Smooth muscle cell (in vitro differentiated cells): ENCODE data around the gene BSPH1. TPM values are rescaled to one million over a fixed set of nuclear protein-coding genes. Genes with fewer than 3 reads are reported as not detected.

Experiments used
- DNase-seq: peaks from one replicate; lab custom pipeline; 2025; ENCODE audit not compliant: unreplicated experiment; lab: John Stamatoyannopoulos, UW
- H2AFZ ChIP-seq: fragments of 200-600 bp; sonication (generic); 2 replicates; pipeline ENCODE4 v1.6.0; 2016; ENCODE audit warnings: antibody characterized with exemption, low read depth, mild to moderate bottlenecking
- H3F3A ChIP-seq: fragments of 200-600 bp; sonication (generic); 2 replicates; pipeline ENCODE4 v1.6.0; 2017; ENCODE audit warnings: antibody characterized with exemption, low read depth
- H3K27ac ChIP-seq: fragments of 200-600 bp; sonication (generic); 2 replicates; pipeline ENCODE4 v1.5.1; 2016; ENCODE audit warnings: low read depth, mild to moderate bottlenecking
- H3K27me3 ChIP-seq: fragments of 200-600 bp; sonication (generic); 2 replicates; pipeline ENCODE4 v1.6.1; 2016; ENCODE audit warnings: low read depth, mild to moderate bottlenecking
- H3K36me3 ChIP-seq: fragments of 200-600 bp; sonication (generic); 2 replicates; pipeline ENCODE4 v1.5.1; 2016; ENCODE audit warnings: low read depth
- H3K4me1 ChIP-seq: fragments of 200-600 bp; sonication (generic); 2 replicates; pipeline ENCODE4 v1.5.1; 2016; ENCODE audit warnings: low read depth
- H3K4me2 ChIP-seq: fragments of 200-600 bp; sonication (generic); 2 replicates; pipeline ENCODE4 v1.6.0; 2016; ENCODE audit warnings: mild to moderate bottlenecking
- H3K4me3 ChIP-seq: fragments of 200-600 bp; sonication (generic); 2 replicates; pipeline ENCODE4 v1.5.1; 2016; ENCODE audit warnings: mild to moderate bottlenecking
- H3K79me2 ChIP-seq: fragments of 200-600 bp; sonication (generic); 2 replicates; pipeline ENCODE4 v1.6.0; 2016; ENCODE audit warnings: low read depth, mild to moderate bottlenecking
- H3K9ac ChIP-seq: fragments of 200-600 bp; sonication (generic); 2 replicates; pipeline ENCODE4 v1.6.0; 2016; ENCODE audit warnings: low read depth
- H3K9me3 ChIP-seq: fragments of 200-600 bp; sonication (generic); replicated peaks from 2 replicates; pipeline ENCODE4 v1.5.1; 2016; ENCODE audit warnings: low read depth
- H4K20me1 ChIP-seq: fragments of 200-600 bp; sonication (generic); 2 replicates; pipeline ENCODE4 v1.6.0; 2016; ENCODE audit warnings: low read depth
- CTCF ChIP-seq: fragments of 200-600 bp; sonication (generic); IDR thresholded peaks from 2 replicates; pipeline ENCODE4 v1.5.1; 2017; ENCODE audit warnings: borderline replicate concordance, mild to moderate bottlenecking, antibody characterized with exemption; ENCODE audit not compliant: insufficient read depth, poor library complexity, severe bottlenecking
- WGBS: methylation state at CpG from one replicate; pipeline ENCODE4 v1.1.7; 2016; ENCODE audit warnings: low lambda C conversion rate; 5-methylcytosine and 5-hydroxymethylcytosine counted together
- polyA plus RNA-seq: library from polyadenylated mRNA; unstranded; fragments of >200 nt; fragmentation: Nextera tagmentation; extraction: Ambion mirVana; gene quantifications from 2 replicates; pipeline ENCODE4 v1.2.1, GENCODE V29; 2016
- total RNA-seq: library from RNA; depleted of rRNA; stranded (reverse); fragments of >200 nt; gene quantifications from 2 replicates; pipeline ENCODE4 v1.2.3, GENCODE V29; 2014

Gene BSPH1
- total and polyA plus RNA-seq, 2 experiments from 2014 or later = not detected

- H3K4me2 ChIP-seq = no peak overlapping the region
- no peaks in the 10 kb centered on the region for H3K36me3 ChIP-seq
- H4K20me1 ChIP-seq = no peaks in the 10 kb centered on the region
- H3K79me2 ChIP-seq = no peaks in the 10 kb centered on the region
- no peaks in the 10 kb centered on the region for H3K4me1 ChIP-seq
- no peak overlapping the region for H3K9ac ChIP-seq
- no peaks in the 10 kb centered on the region for H3F3A ChIP-seq
- H3K27me3 ChIP-seq = no peaks in the 10 kb centered on the region
- DNase-seq = no peak
- no peak for TF ChIP-seq CTCF
- H3K27ac ChIP-seq = no peak overlapping the region
- no peak overlapping the region for H3K4me3 ChIP-seq
- H2AFZ ChIP-seq = no peak overlapping the region
- 92% methylated on average over 3 of the region's 3 CpGs for WGBS
- no peaks in the 10 kb centered on the region for H3K9me3 ChIP-seq
Observed at GRCh38 chr19:48020686-48021085, 28.7 kb upstream of the BSPH1 start.

GRCh38 chr19:48010932-48011758, 19.2 kb upstream of the BSPH1 start:
- H3K27me3 ChIP-seq = no peaks in the 10 kb centered on the region
- no peak overlapping the region for H3K27ac ChIP-seq
- H3K36me3 ChIP-seq = no peaks in the 10 kb centered on the region
- no peak for TF ChIP-seq CTCF
- H3K9me3 ChIP-seq = peaks cover 7% of the 10 kb centered on the region
- H3K4me3 ChIP-seq = no peak overlapping the region
- no peak for DNase-seq
- H3K79me2 ChIP-seq = no peaks in the 10 kb centered on the region
- H3K9ac ChIP-seq = no peak overlapping the region
- no peaks in the 10 kb centered on the region for H3K4me1 ChIP-seq
- H3K4me2 ChIP-seq = no peak overlapping the region
- WGBS = 92% methylated on average over 11 of the region's 11 CpGs
- H4K20me1 ChIP-seq = no peaks in the 10 kb centered on the region
- H2AFZ ChIP-seq = no peak overlapping the region
- H3F3A ChIP-seq = no peaks in the 10 kb centered on the region

- no peaks in the 10 kb centered on the region for H3K36me3 ChIP-seq
Observed at GRCh38 chr19:48006762-48007161, 14.8 kb upstream of the BSPH1 start.

More at GRCh38 chr19:48006762-48007161, 14.8 kb upstream of the BSPH1 start:
- H3K27me3 ChIP-seq = no peaks in the 10 kb centered on the region
- H3K79me2 ChIP-seq = no peaks in the 10 kb centered on the region
- H3F3A ChIP-seq = no peaks in the 10 kb centered on the region
- no peak overlapping the region for H3K27ac ChIP-seq
- H3K4me3 ChIP-seq = no peak overlapping the region
- H3K4me2 ChIP-seq = no peak overlapping the region
- peak; percentile 15 for TF ChIP-seq CTCF
- H4K20me1 ChIP-seq = no peaks in the 10 kb centered on the region
- H2AFZ ChIP-seq = no peak overlapping the region
- H3K9me3 ChIP-seq = peaks cover 7% of the 10 kb centered on the region
- DNase-seq = no peak
- 76% methylated on average over 6 of the region's 6 CpGs for WGBS
- no peak overlapping the region for H3K9ac ChIP-seq
- H3K4me1 ChIP-seq = no peaks in the 10 kb centered on the region
